Epithelial cell of esophagus (primary cell): Measurements from ENCODE around the gene FHIT.

Experiments used
- DNase-seq: peaks from one replicate; pipeline ENCODE4 v3.0.0; 2010; ENCODE audit warnings: low read depth
- H3K4me3 ChIP-seq: 2 replicates; pipeline ENCODE4 v1.5.1; 2011; ENCODE audit warnings: mild to moderate bottlenecking, low read length, control low read depth
- TF ChIP-seq, protein P1 (sequence below): IDR thresholded peaks from 2 replicates; pipeline ENCODE4 v1.5.1; 2011; ENCODE audit warnings: low read depth, mild to moderate bottlenecking, low read length, control low read depth, inconsistent platforms; ENCODE audit not compliant: insufficient read depth; ENCODE audit errors: missing control alignments

The FHIT gene

DNA sequence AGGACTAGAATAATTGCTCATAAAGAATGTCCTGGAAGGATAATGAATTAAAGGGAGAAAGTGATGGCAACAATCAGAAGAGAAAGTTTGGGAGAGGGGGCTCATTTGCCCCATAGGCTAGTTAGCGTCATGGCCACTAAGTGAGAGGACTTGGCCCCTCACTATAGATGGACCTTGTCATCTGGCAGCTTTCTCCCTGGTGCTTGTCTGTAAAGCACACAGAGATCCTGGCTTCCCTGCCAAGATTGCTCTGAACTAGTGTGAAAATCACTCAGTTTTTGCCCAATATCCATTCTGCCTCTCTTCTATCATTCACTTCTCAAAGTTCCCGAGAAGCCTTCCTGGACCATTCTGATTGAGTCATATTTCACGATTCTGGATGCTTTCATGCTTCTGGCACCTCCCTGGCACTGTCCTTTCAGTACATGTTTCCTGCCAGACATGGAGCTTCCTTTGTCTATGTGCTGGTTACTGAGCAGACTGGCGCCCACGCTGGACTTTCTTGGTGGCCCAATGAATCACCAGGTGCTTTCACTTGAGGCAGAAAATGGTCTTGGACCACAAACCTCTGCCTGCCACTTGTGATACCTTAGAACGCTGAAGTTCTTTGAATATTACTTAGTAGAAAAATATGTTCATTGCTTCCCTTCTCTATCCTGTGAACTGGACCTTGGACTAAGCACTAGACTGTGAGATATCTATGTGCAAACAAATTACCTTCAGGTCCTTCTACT, 1491.8 kb downstream of the FHIT start:
- TF ChIP-seq, protein P1, sequence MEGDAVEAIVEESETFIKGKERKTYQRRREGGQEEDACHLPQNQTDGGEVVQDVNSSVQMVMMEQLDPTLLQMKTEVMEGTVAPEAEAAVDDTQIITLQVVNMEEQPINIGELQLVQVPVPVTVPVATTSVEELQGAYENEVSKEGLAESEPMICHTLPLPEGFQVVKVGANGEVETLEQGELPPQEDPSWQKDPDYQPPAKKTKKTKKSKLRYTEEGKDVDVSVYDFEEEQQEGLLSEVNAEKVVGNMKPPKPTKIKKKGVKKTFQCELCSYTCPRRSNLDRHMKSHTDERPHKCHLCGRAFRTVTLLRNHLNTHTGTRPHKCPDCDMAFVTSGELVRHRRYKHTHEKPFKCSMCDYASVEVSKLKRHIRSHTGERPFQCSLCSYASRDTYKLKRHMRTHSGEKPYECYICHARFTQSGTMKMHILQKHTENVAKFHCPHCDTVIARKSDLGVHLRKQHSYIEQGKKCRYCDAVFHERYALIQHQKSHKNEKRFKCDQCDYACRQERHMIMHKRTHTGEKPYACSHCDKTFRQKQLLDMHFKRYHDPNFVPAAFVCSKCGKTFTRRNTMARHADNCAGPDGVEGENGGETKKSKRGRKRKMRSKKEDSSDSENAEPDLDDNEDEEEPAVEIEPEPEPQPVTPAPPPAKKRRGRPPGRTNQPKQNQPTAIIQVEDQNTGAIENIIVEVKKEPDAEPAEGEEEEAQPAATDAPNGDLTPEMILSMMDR, result no peak
- peak; percentile 11 for DNase-seq

DNA sequence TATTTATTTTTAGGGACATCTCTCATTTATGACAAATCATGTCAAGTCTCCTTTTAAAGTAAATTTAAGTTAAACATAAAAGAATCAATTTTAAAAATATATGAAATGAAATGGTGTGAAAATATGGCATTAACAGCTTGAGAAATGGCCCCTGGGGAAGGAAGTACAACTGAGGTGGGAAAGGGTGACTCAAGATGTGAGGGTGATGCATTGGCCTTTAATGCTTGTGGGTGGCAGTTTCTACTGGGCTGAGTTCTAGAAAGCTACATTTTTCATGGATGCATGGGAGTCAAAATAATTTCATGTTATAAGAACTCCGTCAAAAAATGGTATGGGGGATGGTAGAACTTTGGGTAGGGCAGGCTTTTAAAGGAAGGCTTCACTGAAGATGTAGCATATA, 1492.6 kb downstream of the FHIT start:
- TF ChIP-seq, protein P1, result no peak
- H3K4me3 ChIP-seq, result no peak overlapping the region
- peak; percentile 22 for DNase-seq

More for the DNA sequence above, 1491.8 kb downstream of the FHIT start:
- H3K4me3 ChIP-seq, result no peak overlapping the region

DNA sequence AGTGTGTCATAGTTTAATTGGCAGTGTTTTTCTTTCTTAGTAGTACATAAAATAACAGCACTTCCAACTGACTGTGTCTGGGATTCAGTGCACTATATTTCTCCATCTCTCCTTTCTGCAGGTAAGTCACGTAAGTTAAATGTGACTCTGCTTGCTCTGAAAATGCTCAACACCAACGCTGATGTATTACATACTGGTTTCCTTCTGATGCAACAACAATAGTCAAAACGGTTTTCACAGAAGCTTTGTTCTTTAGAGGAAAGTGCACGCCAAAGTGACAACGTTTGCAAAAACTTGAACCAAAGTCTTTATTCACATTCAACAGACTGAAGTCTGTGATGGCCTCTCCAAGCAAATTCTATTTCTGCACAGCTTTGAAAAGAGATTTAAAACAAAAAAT, 1494.3 kb downstream of the FHIT start:
- TF ChIP-seq, protein P1, result no peak
- no peak overlapping the region for H3K4me3 ChIP-seq
- DNase-seq, result no peak

DNA sequence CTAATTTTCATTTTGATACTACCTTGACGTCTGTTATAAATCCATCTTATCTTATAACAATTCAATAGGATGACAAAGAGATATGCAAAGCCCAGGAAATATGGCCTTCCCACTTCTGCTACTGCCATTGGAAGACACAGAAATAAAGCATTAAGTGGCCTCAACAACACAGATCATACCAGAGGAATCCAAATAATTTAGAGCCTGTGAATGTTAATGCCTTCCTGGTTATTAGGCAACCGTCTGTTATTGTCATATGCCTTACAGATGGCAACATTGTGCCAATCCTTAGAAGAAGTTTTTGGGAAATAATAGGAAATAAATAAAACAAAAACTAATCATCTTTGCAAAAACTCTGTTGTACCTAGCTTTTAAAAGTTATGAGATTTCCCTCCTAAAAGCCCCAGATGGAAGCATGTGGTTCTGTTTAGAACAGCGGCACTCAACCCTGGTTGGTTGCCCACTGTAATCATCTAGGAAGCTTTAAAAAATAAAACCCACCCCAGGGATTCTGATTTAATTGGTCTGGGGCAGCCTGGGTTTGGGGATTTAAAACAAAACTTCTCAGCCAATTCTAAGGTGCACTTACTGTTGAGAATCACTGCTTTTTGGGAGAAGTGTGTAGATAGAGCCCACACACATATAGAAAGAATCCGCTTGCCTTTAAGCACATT, 1496.7 kb downstream of the FHIT start:
- TF ChIP-seq, protein P1, result no peak
- DNase-seq, result no peak
- H3K4me3 ChIP-seq, result no peak overlapping the region

DNA sequence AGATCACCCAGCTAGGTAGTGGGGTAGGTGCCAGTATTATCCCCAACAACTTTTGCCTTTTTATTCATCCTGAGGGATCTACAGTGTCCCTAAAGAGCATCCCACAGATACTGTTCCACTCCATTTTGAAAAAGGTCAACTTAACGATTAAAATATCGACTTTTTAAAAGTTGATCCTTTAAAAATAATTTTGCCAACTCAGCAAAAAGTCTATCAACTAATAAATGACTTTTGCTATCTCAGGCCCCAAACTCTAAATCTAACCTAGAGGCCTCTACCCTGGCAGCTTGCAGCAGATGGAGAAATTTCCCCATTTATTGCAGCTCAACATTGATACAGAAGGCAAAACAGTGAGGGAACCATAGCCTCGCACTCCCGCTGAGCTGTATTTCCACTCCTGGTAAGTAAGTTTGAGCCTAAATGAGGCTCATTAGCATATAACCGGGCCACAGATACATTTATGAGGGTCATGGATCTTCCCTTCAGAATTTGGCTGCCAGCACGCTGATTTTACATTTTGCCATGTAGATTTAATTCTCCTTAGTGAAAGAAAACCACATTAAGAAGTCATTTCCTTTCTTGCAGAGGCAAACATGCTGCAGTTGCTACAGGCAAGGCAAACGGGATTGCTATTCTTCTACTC, 1497.3 kb downstream of the FHIT start:
- no peak overlapping the region for H3K4me3 ChIP-seq
- DNase-seq, result no peak
- TF ChIP-seq, protein P1, result no peak

DNA sequence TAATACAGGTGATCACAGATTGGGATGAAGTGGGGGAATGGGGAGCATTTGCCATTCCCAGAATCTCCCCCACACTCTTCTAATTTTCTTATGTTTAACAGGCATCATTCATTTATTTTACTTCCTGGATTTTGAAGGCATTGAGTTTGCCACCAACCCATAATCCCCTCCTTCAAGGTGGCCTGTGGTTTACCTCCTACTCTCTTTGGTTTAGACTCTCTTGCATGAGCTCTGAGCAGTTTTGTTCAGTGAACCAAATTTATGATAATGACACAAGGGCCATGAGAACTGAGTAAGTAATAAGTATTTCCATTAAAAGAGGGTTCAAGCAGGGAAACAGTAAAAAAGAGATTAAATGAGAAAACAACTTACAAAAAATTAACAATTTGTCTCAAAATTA, 1498.3 kb downstream of the FHIT start:
- no peak for DNase-seq
- no peak overlapping the region for H3K4me3 ChIP-seq
- TF ChIP-seq, protein P1, result no peak
